NCI-H226 (cell line): ENCODE measurements around the gene SMKR1.
"Not testable (repeated sequence)": the region's sequence is repeated elsewhere in the genome, so short reads cannot be mapped to it uniquely, and the experiment has no call there.

Experiments used
- DNase-seq: peaks from one replicate; pipeline ENCODE4 v3.0.0-alpha.2; 2015

SMKR1 gene

GRCh38 chr7:129501760-129502707 is at the start of gene SMKR1:
Gene SMKR1, plus strand, starts transcription at chr7:129502531. Its CDS starts 294 bp downstream, at chr7:129502825.
- DNase-seq = peak; percentile 87

- no peak for DNase-seq
Measured at GRCh38 chr7:129452589-129453231, 49.6 kb upstream of the SMKR1 start.

DNA sequence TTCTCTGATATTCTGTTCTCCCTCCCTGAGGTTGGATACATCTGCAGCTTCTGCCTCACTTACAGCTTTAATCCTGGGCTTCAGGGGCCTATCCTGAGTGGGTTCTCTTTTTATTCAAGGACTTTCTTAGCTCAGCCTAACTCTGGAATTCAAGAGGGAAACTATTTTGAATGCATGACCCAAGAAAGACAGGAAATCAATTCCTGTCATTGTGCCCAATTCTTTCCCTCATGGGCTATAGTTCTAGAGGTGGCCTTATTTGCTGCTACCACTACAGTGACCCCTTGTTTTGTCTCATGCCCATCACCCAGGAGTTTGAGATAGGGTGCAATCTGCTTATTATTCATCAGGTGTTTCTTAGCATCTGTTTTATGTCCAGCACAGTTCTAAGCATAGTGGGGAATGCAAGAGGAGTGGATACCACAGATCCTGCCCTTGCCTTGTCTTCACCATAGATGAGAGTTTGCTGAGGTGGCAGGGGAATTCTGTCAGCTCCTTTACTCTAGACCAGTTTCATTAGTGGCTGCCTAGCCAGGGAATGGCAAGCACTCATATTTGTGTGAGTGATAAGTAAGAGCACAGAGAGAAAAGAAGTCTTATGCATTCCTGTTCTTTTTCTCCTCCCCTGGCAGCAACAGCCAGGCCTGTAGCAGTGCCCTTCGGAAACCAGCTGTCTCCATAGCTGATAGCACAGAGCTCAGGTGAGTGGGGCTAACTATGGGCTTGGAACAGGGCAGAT is 48.7 kb upstream of the SMKR1 start:
- DNase-seq = no peak

DNA sequence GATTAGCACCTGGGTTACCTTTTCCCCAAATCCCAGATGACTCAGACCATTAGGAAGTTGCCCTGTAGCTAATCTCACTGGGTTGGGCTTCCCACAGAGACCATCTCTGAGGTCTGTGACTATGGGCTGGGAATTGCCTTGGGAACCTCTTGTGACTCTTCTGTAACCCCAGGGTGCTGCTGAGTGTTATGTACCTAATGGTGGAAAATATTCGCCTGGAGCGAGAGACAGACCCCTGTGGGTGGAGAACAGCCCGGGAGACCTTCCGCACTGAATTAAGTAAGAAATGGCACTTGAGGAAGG is 48.1 kb upstream of the SMKR1 start:
- no peak for DNase-seq

- DNase-seq = no peak
Measured at GRCh38 chr7:129456421-129456820, 45.9 kb upstream of the SMKR1 start.

DNA sequence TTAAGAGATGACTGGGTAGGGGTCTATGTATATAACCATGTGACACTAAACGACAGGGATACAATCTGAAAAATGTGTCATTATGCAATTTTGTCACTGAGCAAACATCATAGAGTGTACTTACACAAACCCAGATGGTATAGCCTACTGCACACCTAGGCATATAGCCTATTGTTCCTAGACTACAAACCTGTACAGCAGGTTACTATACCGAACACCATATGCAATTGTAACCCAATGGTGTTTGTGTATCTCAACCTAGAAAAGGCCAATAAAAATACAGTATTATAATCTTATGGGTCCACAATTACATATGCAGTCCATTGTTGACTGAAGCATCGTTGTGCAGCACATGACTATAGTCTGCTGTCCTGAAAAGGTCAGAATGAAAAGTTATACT is 45.2 kb upstream of the SMKR1 start:
- no peak for DNase-seq

DNA sequence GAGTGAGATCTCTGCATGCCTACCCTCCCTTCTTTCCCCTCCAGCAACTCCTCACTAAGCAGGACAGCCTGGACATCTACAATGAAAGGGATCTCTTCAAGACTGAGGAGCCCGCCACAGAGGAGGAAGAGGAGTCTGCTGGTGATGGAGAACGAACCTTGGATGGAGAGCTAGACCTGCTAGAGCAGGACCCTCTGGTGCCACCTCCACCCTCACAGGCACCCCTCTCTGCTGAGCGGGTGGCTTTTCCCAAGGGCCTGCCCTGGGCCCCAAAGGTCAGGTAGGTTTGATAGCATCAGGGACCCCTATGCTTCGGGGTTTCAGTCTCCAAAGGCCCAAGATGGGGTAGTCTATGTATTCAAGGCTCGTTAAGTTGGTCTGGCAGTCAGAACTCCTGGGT is 44.2 kb upstream of the SMKR1 start:
- no peak for DNase-seq

DNA sequence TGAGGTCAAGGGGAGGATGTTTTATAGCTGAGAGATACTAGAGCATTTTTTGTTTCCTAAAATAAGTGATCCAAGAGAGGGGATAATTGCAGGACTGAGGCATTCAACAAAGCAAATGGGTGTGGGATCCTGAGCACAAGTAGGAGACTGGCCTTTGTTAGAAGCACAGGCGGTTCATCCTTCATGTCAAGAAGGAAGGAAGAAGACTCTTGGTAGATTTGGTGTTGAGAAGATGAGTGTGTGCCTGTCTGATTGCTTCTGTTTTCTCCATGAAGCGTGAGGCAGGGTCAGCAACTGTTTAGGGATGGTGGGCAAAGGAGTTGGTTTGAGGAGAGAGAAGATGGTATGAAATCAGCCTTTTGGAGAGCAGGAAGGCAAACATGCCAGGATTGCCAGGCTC is 40.5 kb upstream of the SMKR1 start:
- no peak for DNase-seq

DNA sequence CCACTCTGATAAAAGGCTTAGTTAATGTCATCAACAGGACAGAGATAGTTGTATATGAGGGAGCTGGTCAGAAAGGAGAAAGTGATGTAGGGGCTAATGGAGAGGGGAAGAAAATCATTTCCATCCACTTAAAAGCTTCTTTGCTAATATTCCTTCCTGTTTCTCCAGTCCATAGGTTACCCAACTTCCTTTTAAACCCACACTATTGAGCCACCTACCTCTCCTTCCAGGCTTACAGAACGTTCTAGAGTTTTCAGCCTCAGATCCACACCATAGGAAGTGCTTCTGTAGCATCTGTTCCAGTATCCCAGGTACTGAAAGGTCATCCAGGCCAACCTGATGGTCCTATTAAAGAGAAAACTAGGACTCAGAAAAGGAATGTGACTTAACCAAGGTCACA is 39.9 kb upstream of the SMKR1 start:
- no peak for DNase-seq

DNA sequence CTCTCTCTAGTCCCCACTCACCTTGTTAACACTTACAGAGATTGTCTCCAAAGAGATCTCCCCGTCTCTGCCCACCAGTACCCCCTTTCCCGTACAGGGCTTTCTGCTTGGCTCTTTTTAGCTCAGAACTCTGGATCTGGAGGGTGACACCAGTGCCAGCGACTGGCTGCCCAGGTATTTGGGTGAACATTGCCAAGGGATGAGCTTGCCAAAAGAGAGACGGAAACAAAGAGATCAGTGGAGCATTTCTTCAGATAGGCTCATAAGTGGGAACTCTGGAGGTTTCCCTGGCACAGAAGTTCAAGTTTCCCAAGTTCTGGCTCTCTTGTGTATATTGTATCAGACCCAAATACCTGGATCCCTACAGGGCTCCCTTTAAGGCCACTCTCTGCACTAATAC is 38.1 kb upstream of the SMKR1 start:
- DNase-seq = no peak

DNA sequence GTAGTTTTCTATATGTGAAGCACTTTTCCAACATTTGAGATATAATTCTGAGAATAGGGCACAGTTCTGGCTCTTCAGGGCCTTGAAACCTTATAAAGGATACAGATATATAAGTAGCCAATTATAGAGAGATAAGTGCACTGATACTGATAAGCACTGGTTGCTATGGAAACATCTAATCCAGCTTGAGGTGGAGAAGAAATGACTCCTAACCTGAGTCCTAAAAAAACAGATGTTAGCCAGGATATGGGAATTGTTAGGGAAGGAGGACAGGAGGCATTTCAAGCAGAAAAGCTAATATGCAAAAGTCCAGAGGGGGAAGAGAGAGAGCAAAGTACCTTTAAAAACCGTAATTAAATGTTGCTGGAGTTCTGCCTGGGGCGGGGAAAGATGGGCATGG is 37.3 kb upstream of the SMKR1 start:
- DNase-seq = no peak

- no peak for DNase-seq
Measured at GRCh38 chr7:129466796-129467195, 35.5 kb upstream of the SMKR1 start.

- DNase-seq = peak; percentile 71
Measured at GRCh38 chr7:129468087-129468486, 34.2 kb upstream of the SMKR1 start.

GRCh38 chr7:129468547-129468946 is 33.8 kb upstream of the SMKR1 start:
- no peak for DNase-seq

GRCh38 chr7:129469930-129470329 is 32.4 kb upstream of the SMKR1 start:
- DNase-seq = no peak

DNA sequence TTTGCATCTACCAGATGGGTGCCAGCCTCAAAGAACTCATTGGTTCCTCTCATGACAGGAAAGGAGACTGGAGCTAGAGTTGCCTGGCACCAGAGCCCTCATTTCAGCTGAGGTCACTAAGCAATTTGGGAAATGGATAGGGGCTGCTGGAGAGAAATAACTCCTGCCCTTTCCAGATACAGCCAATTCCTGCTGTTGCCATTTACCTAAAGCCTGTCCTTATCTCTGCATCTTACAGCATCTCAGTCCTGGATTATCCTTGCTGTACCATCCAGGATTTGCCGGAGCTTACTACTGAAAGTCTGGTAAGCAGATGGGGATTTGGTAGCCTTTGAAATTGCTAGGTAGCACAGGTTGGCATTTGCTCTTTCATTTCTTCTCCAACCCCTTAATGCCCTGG is 31.9 kb upstream of the SMKR1 start:
- DNase-seq = no peak

DNA sequence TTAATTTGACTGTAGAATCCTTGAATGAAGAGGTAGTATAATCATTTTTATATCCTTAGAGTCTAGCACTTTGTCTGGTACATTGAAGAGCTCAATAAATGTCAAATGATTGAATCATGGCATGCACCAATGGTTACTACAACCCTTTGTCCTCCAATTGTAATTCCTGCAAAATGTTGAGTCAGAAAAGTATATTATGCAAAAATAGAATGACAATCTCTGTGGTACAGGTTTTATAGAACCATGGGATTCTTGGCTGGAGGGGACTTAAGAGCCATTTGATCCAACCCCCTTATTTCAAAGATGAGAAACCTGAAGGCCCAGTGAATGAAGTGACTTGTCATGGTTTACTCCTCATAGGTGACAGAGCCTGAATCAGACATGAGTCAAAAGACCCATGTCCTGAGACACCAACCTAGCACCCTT is 30.9 kb upstream of the SMKR1 start:
- DNase-seq = no peak

DNA sequence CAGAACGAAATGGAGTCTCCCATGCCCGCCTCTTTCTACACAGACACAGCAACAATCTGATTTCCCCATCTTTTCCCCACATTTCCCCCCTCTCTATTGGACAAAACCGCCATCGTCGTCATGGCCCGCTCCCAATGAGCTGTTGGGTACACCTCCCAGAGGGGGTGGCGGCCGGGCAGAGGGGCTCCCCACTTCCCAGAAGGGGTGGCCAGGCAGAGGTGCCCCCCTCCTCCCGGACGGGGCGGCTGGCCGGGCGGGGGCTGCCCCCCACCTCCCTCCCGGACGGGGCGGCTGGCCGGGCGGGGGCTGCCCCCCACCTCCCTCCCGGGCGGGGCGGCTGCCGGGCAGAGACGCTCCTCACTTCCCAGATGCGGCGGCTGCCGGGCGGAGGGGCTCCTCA is 26.4 kb upstream of the SMKR1 start:
- DNase-seq = not testable (repeated sequence)

GRCh38 chr7:129476398-129476797 is 25.9 kb upstream of the SMKR1 start:
- not testable (repeated sequence) for DNase-seq

GRCh38 chr7:129479831-129480230 is 22.5 kb upstream of the SMKR1 start:
- no peak for DNase-seq

DNA sequence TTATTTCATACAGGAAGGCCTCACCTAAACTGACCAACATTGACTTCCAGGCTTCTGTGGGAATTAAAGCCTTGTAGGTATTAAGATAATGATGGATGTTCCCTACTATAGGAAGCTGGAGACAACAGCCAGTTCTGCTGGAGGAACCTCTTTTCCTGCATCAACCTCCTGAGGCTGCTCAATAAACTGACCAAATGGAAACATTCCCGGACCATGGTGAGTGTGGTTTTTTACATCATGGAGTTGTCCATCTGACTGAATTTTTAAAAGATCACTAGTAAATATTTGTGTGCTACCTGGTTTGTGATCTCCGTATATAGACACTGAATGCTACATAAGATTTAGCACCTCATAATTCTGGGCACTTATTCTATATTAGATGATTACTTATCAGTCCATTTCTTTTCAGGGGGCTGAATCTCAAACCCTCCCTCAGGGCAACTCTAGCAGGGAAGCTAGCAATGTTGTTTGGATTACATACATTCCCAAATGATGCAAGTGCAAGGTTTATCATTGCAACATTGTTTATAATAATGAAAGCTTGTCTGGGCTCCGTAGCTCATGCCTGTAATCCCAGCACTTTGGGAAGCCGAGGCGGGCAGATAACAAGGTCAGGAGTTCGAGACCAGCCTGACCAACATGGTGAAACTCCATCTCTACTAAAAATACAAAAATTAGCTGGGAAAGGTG is 21.5 kb upstream of the SMKR1 start:
- DNase-seq = no peak

GRCh38 chr7:129481376-129481775 is 21.0 kb upstream of the SMKR1 start:
- not testable (repeated sequence) for DNase-seq

GRCh38 chr7:129482781-129483180 is 19.6 kb upstream of the SMKR1 start:
- no peak for DNase-seq
